DMS114 treated with DMSO at 0.1 percent for 48 hours (cell line): Measurements from ENCODE around the gene TMEM119.
"Not testable (repeated sequence)": the region's sequence is repeated elsewhere in the genome, so short reads cannot be mapped to it uniquely, and the experiment has no call there.

Source experiments
- DNase-seq: peaks from one replicate; lab custom pipeline; 2025; ENCODE audit not compliant: unreplicated experiment; lab: John Stamatoyannopoulos, UW

Gene TMEM119

GRCh38 chr12:108635201-108635996 is 37.5 kb upstream of the TMEM119 start:
- DNase-seq = no peak

- no peak for DNase-seq
These were observed 36.5 kb upstream of the TMEM119 start for GRCh38 chr12:108634341-108634751.

DNA sequence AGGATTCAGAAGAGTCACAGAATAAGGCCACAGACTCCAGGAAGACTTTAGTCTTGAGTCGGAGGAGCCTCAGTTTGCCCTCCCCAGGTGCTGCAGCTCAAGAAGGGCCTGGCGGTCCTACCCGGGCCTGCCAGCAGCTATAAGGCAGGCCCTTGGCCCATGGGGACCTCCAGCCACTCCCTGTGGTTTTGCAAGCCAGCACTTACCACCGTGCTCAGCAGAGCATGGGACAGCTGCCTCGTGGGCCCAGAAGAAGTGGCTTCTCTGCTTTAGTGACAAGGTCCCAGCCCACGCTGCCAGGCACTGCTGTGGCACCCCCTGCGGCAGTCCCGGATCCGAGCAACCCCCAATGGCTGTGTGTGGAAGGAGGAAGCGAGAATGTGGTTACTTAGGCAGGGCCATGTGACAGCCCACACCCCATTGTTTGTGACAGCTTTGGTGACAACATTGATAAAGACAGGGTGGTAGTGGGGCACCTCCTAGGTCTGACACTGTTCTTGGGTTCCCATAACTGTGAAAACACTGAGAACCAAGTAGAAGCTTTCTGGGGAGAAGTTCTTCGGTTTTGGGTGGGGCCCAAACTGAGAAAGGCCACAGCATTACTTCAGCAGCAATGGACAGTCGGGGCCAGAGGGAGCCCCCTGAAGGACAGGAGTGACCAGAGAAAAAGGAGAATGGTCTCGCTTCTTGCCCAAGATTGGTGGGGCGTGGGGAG is 35.8 kb upstream of the TMEM119 start, which contains the start of gene SELPLG:
Gene SELPLG (minus strand): TSS at position 361 of the 715 bp plus-strand sequence. CDS start 9,587 bp downstream, outside the sequence.
- no peak for DNase-seq

GRCh38 chr12:108633081-108633533 is 35.2 kb upstream of the TMEM119 start:
- no peak for DNase-seq

DNA sequence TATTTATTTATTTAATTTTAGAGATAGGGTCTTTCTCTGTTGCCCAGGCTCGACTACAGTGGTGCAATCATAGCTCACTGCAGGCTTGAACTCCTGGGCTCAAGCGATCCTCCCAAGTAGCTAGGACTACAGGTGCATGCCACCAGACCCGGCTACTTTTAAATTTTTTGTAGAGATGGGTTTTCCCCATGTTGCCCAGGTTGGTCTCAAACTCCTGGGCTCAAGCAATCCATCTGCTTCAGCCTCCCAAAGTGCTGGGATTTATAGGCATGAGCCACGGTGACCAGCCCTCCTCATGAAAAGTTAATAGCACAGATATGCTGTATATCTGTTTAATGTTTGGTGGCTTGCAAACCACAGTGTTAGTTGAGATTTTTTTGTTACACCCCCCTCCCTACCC is 33.4 kb upstream of the TMEM119 start:
- not testable (repeated sequence) for DNase-seq

GRCh38 chr12:108630481-108631207 is 32.8 kb upstream of the TMEM119 start:
- no peak for DNase-seq

DNA sequence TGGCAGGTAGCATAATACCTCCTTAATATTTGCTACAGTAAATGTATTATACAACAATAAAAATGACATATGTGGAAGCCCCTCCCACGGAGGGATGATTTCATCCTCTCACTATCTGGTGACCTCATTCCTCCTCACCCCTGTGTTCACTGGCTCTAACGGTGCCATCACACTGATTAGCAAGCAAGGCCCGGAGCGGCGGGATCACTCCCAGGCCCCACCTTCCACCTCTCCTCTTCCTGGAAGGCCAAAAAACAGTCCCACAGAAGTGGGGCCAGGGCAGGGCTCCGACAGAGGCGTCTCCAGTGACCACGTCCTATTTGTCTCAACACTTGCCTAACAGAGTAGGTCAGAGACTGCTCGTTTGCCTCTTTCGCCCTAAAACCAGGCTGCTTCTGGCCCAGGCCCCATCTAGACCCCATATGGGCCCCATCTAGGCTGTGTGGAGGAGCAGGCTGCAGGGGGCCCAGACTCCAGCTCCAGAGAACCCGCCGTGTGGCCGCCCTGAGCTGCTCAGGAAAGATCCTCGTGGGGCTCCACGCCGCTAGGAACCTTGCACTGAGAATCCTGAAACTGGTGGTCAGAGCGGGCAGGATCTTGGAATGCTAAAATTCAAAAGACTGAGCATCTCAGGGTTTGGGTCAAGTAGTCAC is 32.1 kb upstream of the TMEM119 start:
- no peak for DNase-seq

DNA sequence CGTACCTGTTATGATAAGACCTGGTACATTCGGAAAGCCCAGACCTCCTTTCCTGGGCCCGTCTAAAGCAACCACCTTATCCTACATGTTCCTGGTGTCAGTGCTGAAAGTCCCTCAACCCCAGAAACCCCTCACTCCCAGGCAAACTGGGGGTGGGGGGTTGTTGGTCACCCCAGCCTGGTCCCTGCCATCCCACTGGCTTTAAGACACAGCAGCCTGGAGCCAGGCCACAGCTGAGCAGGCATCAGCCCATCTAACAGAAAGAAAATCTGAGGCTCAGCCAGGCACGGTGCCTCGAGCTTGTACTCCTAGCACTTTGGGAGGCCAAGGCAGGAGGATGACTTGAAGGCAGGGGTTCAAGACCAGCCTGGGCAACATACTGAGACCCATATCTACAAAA is 31.3 kb upstream of the TMEM119 start:
- DNase-seq = no peak

DNA sequence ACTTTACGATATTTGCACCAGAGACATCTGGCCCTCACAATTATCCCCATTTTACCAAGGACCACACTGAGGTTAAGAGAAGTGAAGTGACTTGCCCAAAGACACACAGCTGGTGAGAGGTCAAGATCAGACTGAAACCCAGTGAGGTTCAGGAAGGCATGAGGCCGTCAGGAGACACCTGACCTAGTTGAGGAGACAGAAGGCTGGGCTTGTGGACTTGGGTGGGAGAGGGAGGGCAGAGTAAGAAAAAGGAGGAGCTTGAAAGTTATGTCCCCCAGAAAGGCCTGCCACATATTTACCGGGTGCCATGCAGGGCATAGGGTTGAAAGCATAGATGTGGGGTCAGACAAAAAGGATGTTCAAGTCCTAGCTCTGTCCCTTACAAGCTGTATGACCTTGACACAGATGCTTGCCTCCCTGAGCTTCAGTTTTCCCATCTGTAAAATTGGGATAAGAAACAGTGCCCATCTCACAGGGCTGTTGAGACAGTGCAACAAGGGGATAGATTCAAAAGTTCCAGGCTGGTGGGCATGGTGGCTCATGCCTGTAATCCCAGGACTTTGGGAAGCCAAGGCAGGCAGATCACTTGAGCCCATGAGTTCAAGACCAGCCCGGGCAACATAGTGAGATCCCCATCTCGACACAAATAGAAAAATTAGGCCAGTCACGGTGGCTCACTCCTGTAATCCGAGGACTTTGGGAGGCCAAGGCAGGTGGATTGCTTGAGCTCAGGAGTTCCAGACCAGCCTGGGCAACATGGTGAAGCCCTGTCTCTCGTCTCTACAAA is 29.4 kb upstream of the TMEM119 start:
- DNase-seq = no peak

DNA sequence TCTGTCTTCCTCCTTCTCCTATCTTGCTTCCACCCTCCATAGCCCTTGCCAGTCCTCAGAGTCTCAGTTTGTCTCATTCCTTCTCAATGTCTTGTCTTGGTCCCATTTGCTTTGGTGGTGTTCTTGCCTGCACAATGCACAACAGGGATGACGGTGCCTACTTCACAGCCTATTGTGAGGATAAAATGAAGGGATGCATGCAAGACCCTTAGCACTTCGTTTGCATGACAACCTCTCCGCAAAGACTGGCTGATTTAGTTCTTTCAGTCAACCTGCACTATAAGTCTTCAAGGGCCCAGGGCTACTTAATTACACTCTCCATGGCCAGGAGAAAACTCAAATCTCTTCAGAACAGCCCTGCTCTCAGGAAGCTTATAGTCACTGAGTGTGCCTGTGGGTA is 27.3 kb upstream of the TMEM119 start:
- no peak for DNase-seq

- DNase-seq = no peak
These were observed 25.7 kb upstream of the TMEM119 start for GRCh38 chr12:108623577-108623976.

DNA sequence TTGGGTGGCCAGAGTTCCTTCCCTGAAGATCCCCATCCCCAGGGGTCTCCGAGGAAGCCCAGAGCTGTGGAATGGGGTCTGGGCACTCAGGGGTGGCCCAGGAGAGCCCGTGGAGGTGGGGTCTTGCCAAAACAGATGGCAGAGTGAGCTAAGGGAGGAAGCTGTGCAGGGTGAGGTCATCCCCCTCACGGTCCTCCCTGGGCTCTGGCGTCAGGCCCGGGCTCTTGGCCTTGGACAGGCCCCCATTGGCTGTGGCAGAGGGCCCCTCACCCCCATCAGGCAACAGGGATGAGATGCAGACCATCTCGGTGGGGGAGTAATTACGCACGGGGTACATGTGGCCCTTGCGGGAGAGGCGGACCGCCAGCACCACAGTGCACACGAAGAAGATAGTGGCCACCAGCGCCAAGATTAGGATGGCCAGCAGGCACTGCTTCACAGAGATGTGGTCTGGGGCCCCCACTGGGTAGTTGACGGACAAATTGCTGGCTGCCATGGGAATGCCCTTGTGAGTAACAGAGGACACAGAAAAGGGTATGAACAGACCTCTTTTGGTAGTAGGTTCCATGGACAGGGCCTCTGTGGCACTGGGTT is 25.1 kb upstream of the TMEM119 start:
- DNase-seq = no peak

DNA sequence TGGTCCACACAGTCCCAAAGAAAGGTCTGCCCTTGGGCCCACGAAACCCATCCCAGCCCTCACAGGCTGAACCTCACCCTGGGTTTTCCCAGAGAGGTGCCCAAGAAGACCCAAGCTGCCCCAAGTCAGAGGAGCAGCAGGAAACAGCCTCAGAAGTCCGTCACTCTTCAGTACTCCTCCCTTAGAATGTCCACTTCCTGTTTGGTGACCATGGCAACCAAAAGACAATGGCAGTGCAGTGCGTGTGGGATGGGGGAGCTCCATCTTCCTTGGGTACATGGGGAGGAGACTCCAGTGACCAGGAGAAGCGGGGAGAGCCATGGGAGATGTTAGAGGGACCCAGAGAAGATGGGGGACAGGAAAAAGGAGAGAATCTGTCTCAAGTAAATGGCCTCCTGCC is 24.5 kb upstream of the TMEM119 start:
- no peak for DNase-seq

GRCh38 chr12:108621161-108621560 is 23.3 kb upstream of the TMEM119 start:
- DNase-seq = no peak

GRCh38 chr12:108620236-108620879 is 22.5 kb upstream of the TMEM119 start:
- no peak for DNase-seq

- DNase-seq = no peak
These were observed 21.7 kb upstream of the TMEM119 start for GRCh38 chr12:108619369-108620160.

GRCh38 chr12:108618953-108619274 is 21.0 kb upstream of the TMEM119 start:
- DNase-seq = not testable (repeated sequence)

- peak; percentile 68 for DNase-seq
These were observed 20.4 kb upstream of the TMEM119 start for GRCh38 chr12:108618079-108618952.
